ENCODE results near the gene LYST.

GRCh38 chr1:235858766-235859165 is 7.9 kb downstream of the LYST start:
- no peak for TF ChIP-seq CTCF (IDR thresholded peaks at IDR 0.05; ENCODE audit: poor library complexity, severe bottlenecking)
- TF ChIP-seq REST (IDR thresholded peaks at IDR 0.05; ENCODE audit: borderline replicate concordance), result no peak
- no peak for TF ChIP-seq EZH2 (IDR thresholded peaks at IDR 0.05; ENCODE audit: borderline replicate concordance, insufficient read depth, low read length, poor library complexity, severe bottlenecking)
- TF ChIP-seq SMC3 (conservative IDR thresholded peaks at IDR 0.05; ENCODE audit: poor library complexity), result no peak
- no peak for TF ChIP-seq EP300 (conservative IDR thresholded peaks at IDR 0.05; ENCODE audit: poor library complexity, severe bottlenecking)
- no peak for TF ChIP-seq RAD21 (conservative IDR thresholded peaks at IDR 0.05)
- no peak for TF ChIP-seq MXI1 (conservative IDR thresholded peaks at IDR 0.05; ENCODE audit: poor library complexity, severe bottlenecking)
- TF ChIP-seq TAF1 (IDR thresholded peaks at IDR 0.05; ENCODE audit: low read depth), result no peak

Data from neural cell (in vitro differentiated cells).